Suprapubic skin (tissue), 4 donors: ENCODE data around the gene TGFBR2.

Experiments used
- EP300 ChIP-seq: sonication (generic); formaldehyde crosslinking; IDR thresholded peaks from one replicate; pipeline ENCODE4 v1.6.1; 2017; ENCODE audit warnings: antibody characterized with exemption
- POLR2A ChIP-seq, 2 donors: fragments of 450-650 bp; IDR thresholded peaks; one replicate each; pipeline ENCODE4 v1.6.1; 2017; ENCODE audit warnings: antibody characterized with exemption in 2 of 2, mild to moderate bottlenecking in 2 of 2, moderate library complexity in 2 of 2
- POLR2AphosphoS5 ChIP-seq, 3 donors: sonication (generic); formaldehyde crosslinking; IDR thresholded peaks; one replicate each; pipeline ENCODE4 v1.6.1; 2017; ENCODE audit warnings: antibody characterized with exemption in 3 of 3

DNA sequence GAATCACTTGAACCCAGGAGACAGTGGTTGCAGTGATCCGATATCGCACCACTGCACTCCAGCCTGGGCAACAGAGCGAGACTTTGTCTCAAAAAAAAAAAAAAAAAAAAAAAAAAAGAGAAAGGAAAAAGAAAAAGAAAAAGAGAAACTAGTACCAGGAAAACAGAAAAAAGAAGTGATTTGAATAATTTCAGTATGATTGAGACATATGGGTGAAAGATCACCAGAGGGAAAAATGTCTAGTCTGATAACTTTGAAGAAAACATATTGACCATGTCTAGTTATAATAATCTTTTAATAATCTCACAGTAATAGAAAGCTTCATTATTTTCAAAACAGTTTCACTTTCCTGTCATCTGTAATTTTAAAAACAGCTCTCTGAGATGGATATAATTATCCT is 16.4 kb downstream of the TGFBR2 start:
- TF ChIP-seq POLR2AphosphoS5 (IDR thresholded peaks at IDR 0.05): no peak
- TF ChIP-seq EP300: no peak
- TF ChIP-seq POLR2A (IDR thresholded peaks at IDR 0.05): no peak
